WI38 (cell line): Measurements from ENCODE around the gene PRIMA1.

ENCODE experiments used
- H3K4me3 ChIP-seq: 2 replicates; pipeline ENCODE4 v1.5.1; 2011; ENCODE audit warnings: low read depth, mild to moderate bottlenecking, control low read depth, low read length
- CTCF ChIP-seq: IDR thresholded peaks from 2 replicates; pipeline ENCODE4 v1.5.1; 2012; ENCODE audit warnings: low read depth, mild to moderate bottlenecking, control low read depth, low read length

PRIMA1 gene

GRCh38 chr14:93804654-93805053 lies 16.4 kb upstream of the PRIMA1 start:
- no peak overlapping the region for H3K4me3 ChIP-seq
- no peak for TF ChIP-seq CTCF

- H3K4me3 ChIP-seq: no peak overlapping the region
- TF ChIP-seq CTCF: no peak
Measured at GRCh38 chr14:93803408-93804318, 15.4 kb upstream of the PRIMA1 start.

GRCh38 chr14:93799989-93800921 lies 12.0 kb upstream of the PRIMA1 start:
- no peak for TF ChIP-seq CTCF
- no peak overlapping the region for H3K4me3 ChIP-seq

GRCh38 chr14:93799617-93799988 lies 11.3 kb upstream of the PRIMA1 start:
- no peak for TF ChIP-seq CTCF
- no peak overlapping the region for H3K4me3 ChIP-seq

GRCh38 chr14:93797536-93797935 lies 9.3 kb upstream of the PRIMA1 start:
- TF ChIP-seq CTCF: no peak
- no peak overlapping the region for H3K4me3 ChIP-seq

- no peak for TF ChIP-seq CTCF
- no peak overlapping the region for H3K4me3 ChIP-seq
Measured at GRCh38 chr14:93797071-93797470, 8.8 kb upstream of the PRIMA1 start.
